HG03378 (cell line): ENCODE data around the gene ZNF609.

Experiments used
- ATAC-seq: cut with Tn5 transposase; IDR thresholded peaks from one replicate; pipeline ENCODE4 v1.9.1; 2021; ENCODE audit warnings: mild to moderate bottlenecking, moderate library complexity; ENCODE audit not compliant: unreplicated experiment

Gene ZNF609

GRCh38 chr15:64532521-64533315 lies 72.3 kb downstream of the ZNF609 start:
- ATAC-seq = no peak

DNA sequence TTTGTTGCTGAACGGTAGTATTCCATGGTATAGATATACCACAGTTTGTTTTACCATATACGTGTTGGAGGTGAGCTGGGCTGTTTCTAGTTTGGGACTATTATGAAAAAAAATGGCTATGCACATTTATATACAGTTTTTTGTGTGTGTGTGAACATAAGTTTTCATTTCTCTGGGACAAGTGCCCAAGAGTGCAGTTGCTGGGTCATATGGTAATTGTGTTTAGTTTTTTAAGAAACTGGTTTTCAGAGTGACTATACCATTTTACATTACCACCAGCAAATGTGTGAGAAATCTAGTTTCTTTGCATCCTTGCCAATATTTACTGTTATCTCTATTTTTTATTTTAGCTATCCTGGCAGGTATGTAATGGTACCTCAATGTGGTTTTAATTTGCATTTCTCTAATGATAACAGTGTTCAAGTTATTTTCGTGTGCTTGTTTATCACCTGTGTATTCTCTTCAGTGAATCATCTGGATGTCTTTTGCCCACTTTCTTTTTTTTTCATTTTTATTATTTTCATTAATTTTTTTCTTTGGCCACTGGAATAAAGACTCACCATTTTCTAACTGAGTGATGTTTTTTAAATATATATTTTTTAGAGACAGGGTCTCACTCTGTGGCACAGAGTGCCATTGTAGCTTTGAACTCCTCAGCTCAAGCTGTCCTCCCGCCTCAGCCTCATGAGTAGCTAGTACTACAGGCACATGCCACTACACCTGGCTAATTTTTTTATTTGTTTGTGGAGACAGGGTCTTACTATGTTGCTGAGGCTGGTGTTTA lies 75.3 kb downstream of the ZNF609 start:
- ATAC-seq = no peak

- no peak for ATAC-seq
Observed at GRCh38 chr15:64536244-64536836, 76.0 kb downstream of the ZNF609 start.

DNA sequence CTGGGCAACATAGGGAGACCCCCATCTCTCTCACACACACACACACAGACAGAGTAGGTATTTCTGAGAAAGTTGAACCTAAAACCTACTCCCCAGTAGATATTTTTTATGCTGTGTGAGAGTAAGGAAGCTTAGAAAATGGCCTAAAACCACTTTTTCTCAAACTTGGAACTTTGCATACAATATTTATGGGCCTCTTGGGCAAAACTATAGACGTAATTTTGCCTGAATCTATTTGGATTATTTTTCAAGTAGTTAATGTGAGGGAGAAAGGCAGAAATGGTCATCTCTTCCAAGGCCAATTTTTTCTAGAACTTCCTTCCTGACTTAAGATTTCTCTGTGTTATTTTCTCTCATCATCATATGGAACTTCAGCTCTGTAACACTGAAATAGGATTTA lies 81.7 kb downstream of the ZNF609 start:
- ATAC-seq = no peak

- ATAC-seq = no peak
Observed at GRCh38 chr15:64544450-64544849, 84.1 kb downstream of the ZNF609 start.

GRCh38 chr15:64547275-64547674 lies 86.9 kb downstream of the ZNF609 start:
- ATAC-seq = no peak

DNA sequence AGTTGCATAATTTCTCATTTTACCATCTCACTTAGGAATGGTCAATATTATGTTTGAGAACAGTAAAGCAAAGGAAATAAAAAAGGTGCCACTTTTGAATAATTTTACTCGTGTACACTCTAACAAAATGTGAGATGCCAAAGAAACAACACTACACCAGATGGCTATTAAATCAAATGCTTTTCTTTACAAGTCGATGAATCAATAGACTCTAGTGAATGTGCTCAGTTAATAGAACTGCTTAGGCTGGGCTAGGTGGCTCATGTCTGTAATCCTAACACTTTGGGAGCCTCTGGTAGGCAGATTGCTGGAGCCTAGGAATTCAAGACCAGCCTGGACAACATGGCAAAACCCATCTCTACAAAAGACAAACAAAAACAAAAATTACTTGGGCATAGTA lies 87.9 kb downstream of the ZNF609 start:
- no peak for ATAC-seq

DNA sequence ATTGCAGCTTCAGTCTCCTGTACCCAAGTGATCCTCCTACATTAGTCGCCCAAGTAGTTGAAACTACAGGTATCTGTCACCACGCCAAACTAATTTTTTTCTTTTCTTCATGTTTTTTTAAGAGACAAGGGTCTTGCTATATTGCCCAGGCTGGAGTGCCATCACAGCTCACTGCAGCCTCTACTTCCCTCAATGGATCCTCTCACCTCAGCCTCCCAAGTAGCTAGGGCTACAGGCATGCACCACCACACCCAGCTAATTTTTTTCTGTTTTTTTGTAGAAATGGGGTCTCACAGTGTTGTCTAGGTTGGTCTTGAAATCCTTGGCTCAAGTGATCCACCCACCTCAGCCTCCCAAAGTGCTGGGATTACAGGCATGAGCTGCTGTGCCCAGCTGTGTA lies 89.5 kb downstream of the ZNF609 start:
- ATAC-seq = no peak

DNA sequence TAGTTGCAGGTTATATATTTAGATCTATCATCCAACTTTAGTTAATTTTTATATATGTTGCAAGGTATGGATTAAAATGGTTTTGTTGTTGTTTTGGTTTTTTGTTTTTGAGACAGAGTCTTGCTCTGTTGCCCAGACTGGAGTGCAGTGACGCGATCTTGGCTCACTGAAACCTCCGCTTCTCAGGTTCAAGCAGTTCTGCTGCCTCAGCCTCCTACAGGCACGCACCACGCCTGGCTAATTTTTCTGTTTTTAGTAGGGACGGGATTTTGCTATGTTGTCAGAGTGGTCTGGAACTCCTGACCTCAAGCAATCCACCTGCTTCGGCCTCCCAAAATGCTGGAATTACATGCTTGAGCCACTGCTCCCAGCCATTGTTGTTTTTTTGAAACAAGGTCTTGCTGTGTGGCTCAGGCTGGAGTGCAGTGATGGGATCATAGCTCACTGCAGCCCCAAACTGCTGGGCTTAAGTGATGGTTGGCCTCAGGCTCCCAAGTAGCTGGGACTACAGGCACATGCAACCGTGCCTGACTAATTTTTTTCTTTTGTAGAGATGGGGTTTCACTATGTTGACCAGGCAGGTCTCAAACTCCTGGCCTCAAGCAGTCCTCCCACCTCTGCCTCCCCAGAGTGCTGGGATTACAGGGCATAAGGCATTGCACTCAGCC lies 92.0 kb downstream of the ZNF609 start:
- no peak for ATAC-seq

DNA sequence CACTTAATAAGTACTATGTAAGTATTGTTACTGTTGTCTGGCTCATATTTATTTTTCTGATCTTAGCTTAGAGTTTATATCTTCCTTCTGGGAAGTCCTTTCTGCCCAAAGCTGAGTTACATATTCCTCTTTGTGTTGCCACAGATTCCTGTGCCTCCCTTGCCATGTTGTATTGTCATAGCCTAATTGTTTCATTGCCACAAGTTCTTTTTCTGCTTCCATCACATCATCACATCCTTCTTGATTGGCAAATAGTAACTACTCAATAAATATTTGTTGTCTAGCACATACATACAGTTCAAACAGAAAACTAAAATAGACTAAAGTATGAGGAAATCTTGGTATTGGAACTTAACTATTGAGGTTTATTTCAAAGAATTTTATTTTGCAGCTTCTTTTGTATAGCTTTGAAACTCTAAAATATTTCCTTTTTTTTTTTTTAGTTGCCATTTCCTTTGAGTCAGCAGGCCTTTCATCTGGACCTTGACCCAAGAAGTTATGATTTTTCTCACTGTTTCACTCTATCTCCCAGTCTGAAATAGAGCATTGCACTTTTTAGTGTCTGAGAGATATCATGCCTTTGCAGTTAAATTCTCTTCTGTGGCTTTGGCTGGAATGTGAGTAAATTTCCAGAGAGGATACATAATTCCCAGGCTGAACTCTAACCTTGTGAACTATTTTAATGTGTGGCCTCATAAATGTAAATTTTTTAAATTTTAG lies 98.2 kb downstream of the ZNF609 start:
- ATAC-seq = no peak

- no peak for ATAC-seq
Observed at GRCh38 chr15:64559243-64559642, 98.9 kb downstream of the ZNF609 start.

DNA sequence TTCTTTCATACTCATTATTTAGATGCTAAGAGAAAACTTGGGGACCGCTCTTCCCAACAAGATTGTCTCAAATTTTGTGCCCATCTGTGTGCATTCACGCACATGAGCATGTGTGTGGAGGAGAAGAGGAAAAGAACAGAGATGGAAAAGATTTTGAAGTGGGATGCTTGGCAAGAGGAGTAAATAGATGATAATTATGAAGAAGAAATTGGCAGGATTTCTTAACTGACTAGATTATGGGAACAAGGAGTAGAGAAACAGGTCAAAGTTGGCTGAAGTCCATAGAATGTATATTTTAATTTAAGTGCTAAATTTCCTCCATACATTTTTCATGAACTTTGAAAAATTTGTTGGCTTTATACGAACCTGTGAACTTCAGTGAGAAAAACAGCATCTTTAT lies 100.1 kb downstream of the ZNF609 start:
- no peak for ATAC-seq

DNA sequence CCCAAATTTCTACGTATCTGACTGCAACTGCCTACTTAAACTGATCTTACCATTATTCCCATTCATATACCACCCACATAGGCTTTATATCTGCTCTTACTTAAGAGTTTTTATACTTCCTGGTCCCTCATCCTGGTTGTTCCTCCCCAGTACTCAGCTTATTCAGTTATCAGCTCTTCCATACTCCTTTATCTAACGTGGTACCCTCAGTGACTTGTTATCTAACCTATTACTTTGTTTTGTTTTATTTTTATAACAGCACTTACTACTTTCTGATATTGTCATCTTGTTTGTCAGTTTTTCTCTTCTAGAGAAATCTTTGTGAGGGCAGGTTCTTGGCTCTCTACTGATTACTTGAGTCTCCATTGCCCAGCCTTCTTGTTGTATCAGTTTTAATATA lies 100.6 kb downstream of the ZNF609 start:
- no peak for ATAC-seq

GRCh38 chr15:64562003-64562640 lies 101.7 kb downstream of the ZNF609 start:
- no peak for ATAC-seq

DNA sequence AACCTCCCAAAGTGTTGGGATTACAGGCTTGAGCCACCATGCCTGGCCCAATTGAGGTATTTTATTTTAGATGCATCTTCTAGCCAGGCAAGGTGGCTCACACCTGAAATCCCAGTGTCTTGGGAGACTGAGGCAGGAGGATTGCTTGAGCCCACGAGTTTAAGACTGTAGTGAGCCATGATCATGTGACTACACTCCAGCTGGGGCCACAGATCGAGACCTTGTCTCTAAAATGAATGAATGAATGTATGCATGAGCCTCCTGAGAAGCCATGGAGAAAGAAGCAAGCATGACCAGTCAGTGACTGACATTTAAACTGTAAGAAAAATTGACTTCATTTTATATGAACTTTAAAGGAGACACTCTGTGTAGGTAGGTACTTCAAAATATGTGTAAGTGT lies 105.7 kb downstream of the ZNF609 start:
- no peak for ATAC-seq

DNA sequence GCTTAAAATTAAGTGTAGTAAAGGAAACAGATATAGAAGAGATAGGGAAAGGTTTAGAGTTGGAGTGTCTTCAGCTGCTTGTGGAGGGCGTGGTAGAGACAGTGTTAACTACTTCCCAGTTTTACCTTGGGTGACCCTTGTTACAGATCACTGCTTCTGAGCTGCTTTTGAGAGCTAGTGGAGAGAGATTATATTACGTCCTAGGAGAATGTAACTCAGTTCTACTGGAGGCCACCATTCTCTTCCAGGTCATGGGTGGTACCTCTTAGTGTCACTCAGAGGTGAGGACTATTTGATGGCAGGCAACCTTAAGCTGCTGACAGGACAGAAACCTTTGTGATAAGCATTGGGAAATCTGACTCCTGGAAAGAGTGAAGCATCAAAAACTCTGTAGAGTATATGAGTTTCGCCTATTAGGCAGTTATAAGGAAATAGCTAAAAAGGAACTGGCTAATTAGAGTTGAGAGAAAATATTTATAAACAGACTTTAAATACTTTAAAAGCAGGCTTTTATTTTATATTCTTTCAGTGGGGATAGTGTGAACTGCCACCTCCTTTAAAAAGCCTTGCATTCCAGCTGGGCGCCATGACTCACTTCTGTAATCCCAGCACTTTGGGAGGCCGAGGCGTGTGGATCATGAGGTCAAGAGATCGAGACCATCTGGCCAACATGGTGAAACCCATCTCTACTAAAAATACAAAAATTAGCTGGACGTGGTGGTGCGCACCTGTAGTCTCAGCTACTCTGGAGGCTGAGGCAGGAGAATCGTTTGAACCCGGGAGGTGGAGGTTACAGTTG lies 106.5 kb downstream of the ZNF609 start:
- ATAC-seq = no peak

DNA sequence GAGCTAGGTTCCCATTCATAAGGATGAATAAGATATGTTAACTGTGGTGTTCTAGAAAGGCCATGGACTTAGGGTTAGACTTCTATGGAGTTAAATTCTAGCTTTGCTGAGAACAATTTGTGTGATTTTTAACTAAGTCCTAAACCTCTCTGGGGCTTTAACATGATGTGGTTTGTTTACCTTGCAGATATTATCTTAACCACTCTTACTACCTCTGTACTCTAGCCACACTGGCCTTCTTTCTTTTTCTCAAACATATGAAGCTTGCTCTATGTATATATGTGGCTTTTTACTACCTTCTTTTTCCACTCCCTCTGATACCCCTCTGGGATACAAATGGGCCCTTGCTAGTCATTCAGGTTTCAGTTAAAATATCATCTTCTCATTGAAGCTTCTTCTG lies 108.4 kb downstream of the ZNF609 start:
- no peak for ATAC-seq

DNA sequence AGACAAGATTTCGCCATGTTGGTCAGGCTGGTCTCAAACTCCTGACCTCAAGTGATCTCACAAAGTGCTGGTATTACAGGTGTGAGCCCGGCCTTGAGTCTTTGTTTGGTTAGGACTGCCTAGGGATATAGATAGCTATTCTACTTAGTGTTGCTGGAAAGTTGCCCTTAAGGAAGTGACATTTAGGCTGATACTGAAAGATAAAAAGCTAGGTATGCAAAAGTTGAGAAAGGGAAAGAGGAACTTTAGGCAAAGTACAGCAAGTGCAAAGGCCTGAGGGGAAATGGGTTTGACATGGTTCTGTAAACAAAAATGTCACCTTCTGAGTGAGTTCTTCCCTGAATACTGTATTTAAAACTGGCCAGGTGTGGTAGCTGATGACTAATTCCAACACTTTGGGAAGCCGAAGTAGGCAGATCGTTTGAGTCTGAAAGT lies 111.5 kb downstream of the ZNF609 start:
- ATAC-seq = no peak

DNA sequence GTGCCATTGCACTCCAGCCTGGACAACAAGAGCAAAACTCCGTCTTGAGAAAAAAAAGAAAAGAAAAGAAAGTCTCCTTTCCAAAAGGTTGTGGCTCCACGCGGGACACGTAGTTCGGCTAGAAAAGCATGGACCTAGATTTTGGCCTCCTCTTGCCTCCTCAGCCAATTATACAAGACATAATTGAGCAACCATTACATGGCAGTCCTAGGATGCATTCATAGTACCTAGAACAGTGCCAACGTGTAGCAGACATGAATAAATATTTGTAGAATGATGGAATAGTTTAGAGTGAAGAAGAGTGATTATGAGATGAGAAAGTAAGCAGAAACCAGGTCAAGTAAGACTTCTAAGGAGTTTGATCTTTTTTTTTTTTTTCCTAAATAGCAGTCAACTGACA lies 112.5 kb downstream of the ZNF609 start:
- no peak for ATAC-seq
